RWPE1 (cell line): Measurements from ENCODE around the gene KIDINS220.

Source experiments
- CTCF ChIA-PET: fragments of 350-600 bp; sonication (Branson Sonifier 250); formaldehyde crosslinking; extraction: SDS; loops from one replicate; lab custom pipeline; 2021; lab: Yijun Ruan, JAX
- POLR2A ChIA-PET: fragments of 400-600 bp; formaldehyde crosslinking; extraction: SDS; loops from one replicate; lab custom pipeline; 2020; ENCODE audit warnings: antibody characterized with exemption; ENCODE audit not compliant: low non-redundant PET; lab: Yijun Ruan, JAX
- DNase-seq: peaks from one replicate; pipeline ENCODE4 v3.0.0; 2012; ENCODE audit warnings: low spot score
- H3K27ac ChIP-seq: fragments of 450-650 bp; 2 replicates; pipeline ENCODE4 v1.5.1; 2017
- CTCF ChIP-seq: fragments of 450-650 bp; conservative IDR thresholded peaks from 2 replicates; pipeline ENCODE4 v1.5.1; 2017; ENCODE audit warnings: low read depth, mild to moderate bottlenecking

Gene KIDINS220

GRCh38 chr2:8849327-8849726 lies 11.9 kb upstream of the KIDINS220 start:
- CTCF ChIA-PET = interaction anchor here (0.6 to 0.8 kb wide), 2 partner anchors 24 to 28 kb away, joined by 3 to 5 read pairs; no protein-coding TSS in a partner anchor
- TF ChIP-seq CTCF = no peak
- H3K27ac ChIP-seq = no peak overlapping the region
- no peak for DNase-seq
- POLR2A ChIA-PET = no interaction called here

- ChIA-PET CTCF (interaction anchor here (0.6 kb wide), 2 partner anchors 28 to 414 kb away, joined by 3 to 5 read pairs; no protein-coding TSS in a partner anchor), POLR2A (no interaction called here)
- no peak overlapping the region for H3K27ac ChIP-seq
- TF ChIP-seq CTCF = no peak
- no peak for DNase-seq
These were observed 11.1 kb upstream of the KIDINS220 start for GRCh38 chr2:8848328-8849100.

- CTCF ChIA-PET = no interaction called here
- DNase-seq = no peak
These were observed 10.0 kb upstream of the KIDINS220 start for GRCh38 chr2:8847400-8847799.

GRCh38 chr2:8841932-8842331 lies 4.5 kb upstream of the KIDINS220 start:
- POLR2A ChIA-PET = no interaction called here
- no peak for TF ChIP-seq CTCF
- CTCF ChIA-PET = no interaction called here
- no peak for DNase-seq
- no peak overlapping the region for H3K27ac ChIP-seq

More at GRCh38 chr2:8847400-8847799, 10.0 kb upstream of the KIDINS220 start:
- no peak for TF ChIP-seq CTCF
- no peak overlapping the region for H3K27ac ChIP-seq
- POLR2A ChIA-PET = no interaction called here

- POLR2A ChIA-PET = no interaction called here
- DNase-seq = no peak
- H3K27ac ChIP-seq = no peak overlapping the region
- no peak for TF ChIP-seq CTCF
- CTCF ChIA-PET = interaction anchor here (0.6 kb wide), 1 partner anchor 1620 kb away, joined by 3 read pairs; no protein-coding TSS in a partner anchor
These were observed 3.2 kb upstream of the KIDINS220 start for GRCh38 chr2:8840475-8841091.

GRCh38 chr2:8839189-8839965 lies 2.0 kb upstream of the KIDINS220 start:
- no peak for TF ChIP-seq CTCF
- no peak overlapping the region for H3K27ac ChIP-seq
- DNase-seq = no peak
- ChIA-PET POLR2A (no interaction called here), CTCF (no interaction called here)
